MM.1S (cell line): ENCODE data around the gene ATF3.

ENCODE experiments used
- CTCF ChIP-seq: fragments of 300-600 bp; sonication (generic); IDR thresholded peaks from 2 replicates; pipeline ENCODE4 v1.5.1; 2016; ENCODE audit warnings: antibody characterized with exemption, low read length, mixed read lengths
- EZH2 ChIP-seq: fragments of 300-600 bp; sonication (generic); optimal IDR thresholded peaks from 2 replicates; pipeline ENCODE3; 2017; ENCODE audit warnings: low read depth, mild to moderate bottlenecking, antibody characterized with exemption, low read length, mixed read lengths
- EZH2phosphoT487 ChIP-seq: fragments of 300-600 bp; sonication (generic); IDR thresholded peaks from 2 replicates; pipeline ENCODE4 v1.6.1; 2018; ENCODE audit warnings: antibody characterized with exemption, low read length

- TF ChIP-seq CTCF (no peak), EZH2phosphoT487 (no peak), EZH2 (no peak)
These were observed 1.2 kb upstream of the ATF3 start for GRCh38 chr1:212607206-212607912.
